ENCODE measurements around the gene HSD17B3.

GRCh38 chr9:96333958-96334357 is 32.0 kb upstream of the HSD17B3 start:
- TF ChIP-seq CTCF (IDR thresholded peaks at IDR 0.05) (no peak), POLR2A (IDR thresholded peaks at IDR 0.05) (no peak), EP300 (IDR thresholded peaks at IDR 0.05) (no peak)

Measured in suprapubic skin (tissue), 3 donors.